SK-N-SH treated with all-trans-retinoic acid at 6 μM for 48 hours (cell line): ENCODE measurements around the gene SLC6A9.
A peak's percentile ranks its signal among the peaks of the same experiment; 100 is the strongest.

Experiments
- ATAC-seq: fragments of 200-7000 bp; cut with Tn5 transposase; 3 replicates; pipeline ENCODE4 v1.9.1; 2020; ENCODE audit warnings: mild to moderate bottlenecking, moderate library complexity
- ARNTL ChIP-seq: fragments of 450-650 bp; formaldehyde crosslinking; IDR thresholded peaks from 2 replicates; pipeline ENCODE4 v1.5.0; 2020; ENCODE audit warnings: low read depth, mild to moderate bottlenecking, moderate library complexity, borderline replicate concordance
- BACH2 ChIP-seq: fragments of 250-450 bp; sonication (Bioruptor Pico); IDR thresholded peaks from 2 replicates; pipeline ENCODE4 v1.9.0; 2021; ENCODE audit warnings: mild to moderate bottlenecking, borderline replicate concordance
- CSDC2 ChIP-seq: fragments of 250-450 bp; sonication (Bioruptor Pico); IDR thresholded peaks from 2 replicates; pipeline ENCODE4 v1.5.0; 2020; ENCODE audit warnings: mild to moderate bottlenecking, moderate library complexity
- ESRRG ChIP-seq: fragments of 250-450 bp; sonication (Bioruptor Pico); IDR thresholded peaks from 2 replicates; pipeline ENCODE4 v1.6.1; 2021; ENCODE audit warnings: mild to moderate bottlenecking
- GLIS3 ChIP-seq: fragments of 250-450 bp; sonication (Bioruptor Pico); IDR thresholded peaks from 2 replicates; pipeline ENCODE4 v1.5.0; 2020; ENCODE audit warnings: mild to moderate bottlenecking, moderate library complexity
- ISL1 ChIP-seq: fragments of 250-450 bp; sonication (Bioruptor Pico); IDR thresholded peaks from 2 replicates; pipeline ENCODE4 v2.1.2; 2022; ENCODE audit warnings: mild to moderate bottlenecking, moderate library complexity
- OSR1 ChIP-seq: fragments of 250-450 bp; sonication (Bioruptor Pico); IDR thresholded peaks from 2 replicates; pipeline ENCODE4 v1.8.0; 2022; ENCODE audit warnings: moderate library complexity, mild to moderate bottlenecking, inconsistent platforms
- PATZ1 ChIP-seq: fragments of 250-450 bp; sonication (Bioruptor Pico); IDR thresholded peaks from 2 replicates; pipeline ENCODE4 v1.8.0; 2020; ENCODE audit warnings: mild to moderate bottlenecking, moderate library complexity, borderline replicate concordance
- POU6F1 ChIP-seq: fragments of 250-450 bp; sonication (Bioruptor Pico); IDR thresholded peaks from 2 replicates; pipeline ENCODE4 v1.8.0; 2021; ENCODE audit warnings: low read depth, mild to moderate bottlenecking, moderate library complexity, borderline replicate concordance
- RARB ChIP-seq: fragments of 250-450 bp; sonication (Bioruptor Pico); IDR thresholded peaks from 2 replicates; pipeline ENCODE4 v1.8.0; 2021; ENCODE audit warnings: mild to moderate bottlenecking, moderate library complexity
- SNAI2 ChIP-seq: fragments of 250-450 bp; sonication (Bioruptor Pico); IDR thresholded peaks from 2 replicates; pipeline ENCODE4 v1.5.0; 2020; ENCODE audit warnings: mild to moderate bottlenecking, moderate library complexity
- TCF4 ChIP-seq: fragments of 250-450 bp; sonication (Bioruptor Pico); IDR thresholded peaks from 2 replicates; pipeline ENCODE4 v1.8.0; 2021; ENCODE audit warnings: mild to moderate bottlenecking, moderate library complexity, borderline replicate concordance
- TOX ChIP-seq: fragments of 250-450 bp; sonication (Bioruptor Pico); IDR thresholded peaks from 2 replicates; pipeline ENCODE4 v1.8.0; 2021; ENCODE audit warnings: mild to moderate bottlenecking, moderate library complexity, borderline replicate concordance
- TSHZ2 ChIP-seq: fragments of 250-450 bp; sonication (Bioruptor Pico); IDR thresholded peaks from 2 replicates; pipeline ENCODE4 v1.5.0; 2020; ENCODE audit warnings: mild to moderate bottlenecking, moderate library complexity
- ZC3H10 ChIP-seq: fragments of 250-450 bp; sonication (Bioruptor Pico); IDR thresholded peaks from 2 replicates; pipeline ENCODE4 v1.5.1; 2021; ENCODE audit warnings: mild to moderate bottlenecking, moderate library complexity
- ZFP3 ChIP-seq: fragments of 250-450 bp; sonication (Bioruptor Pico); IDR thresholded peaks from 2 replicates; pipeline ENCODE4 v1.5.0; 2020; ENCODE audit warnings: mild to moderate bottlenecking, moderate library complexity
- ZFP30 ChIP-seq: fragments of 450-650 bp; formaldehyde crosslinking; IDR thresholded peaks from 2 replicates; pipeline ENCODE4 v1.5.0; 2022; ENCODE audit warnings: mild to moderate bottlenecking, moderate library complexity
- ZNF565 ChIP-seq: fragments of 450-650 bp; formaldehyde crosslinking; conservative IDR thresholded peaks from 2 replicates; pipeline ENCODE4 v1.5.0; 2020; ENCODE audit warnings: low read depth, mild to moderate bottlenecking, moderate library complexity
- ZNF70 ChIP-seq: fragments of 450-650 bp; formaldehyde crosslinking; IDR thresholded peaks from 2 replicates; pipeline ENCODE4 v1.5.0; 2020; ENCODE audit warnings: mild to moderate bottlenecking, moderate library complexity
- ZNF8 ChIP-seq: fragments of 450-650 bp; formaldehyde crosslinking; IDR thresholded peaks from 2 replicates; pipeline ENCODE4 v1.5.0; 2020; ENCODE audit warnings: mild to moderate bottlenecking, moderate library complexity
- TF ChIP-seq, protein P1 (sequence below): fragments of 250-450 bp; sonication (Bioruptor Pico); IDR thresholded peaks from 2 replicates; pipeline ENCODE4 v1.5.1; 2020; ENCODE audit warnings: low read depth, mild to moderate bottlenecking, moderate library complexity
- TF ChIP-seq, protein P2 (sequence below): fragments of 250-450 bp; sonication (Bioruptor Pico); IDR thresholded peaks from 2 replicates; pipeline ENCODE4 v1.5.1; 2021; ENCODE audit warnings: mild to moderate bottlenecking, moderate library complexity

Gene SLC6A9

GRCh38 chr1:43973981-43974442 is 57.2 kb downstream of the SLC6A9 start:
- ATAC-seq: peak; percentile 0; the same call in 2 of the 3 replicates
- TF ChIP-seq TSHZ2 (CRISPR knock-in tag): no peak
- TF ChIP-seq ARNTL (CRISPR knock-in tag): no peak
- no peak for TF ChIP-seq ZNF70 (CRISPR knock-in tag)
- TF ChIP-seq ZNF565: no peak
- no peak for TF ChIP-seq TCF4 (CRISPR knock-in tag)
- no peak for TF ChIP-seq GLIS3 (CRISPR knock-in tag)
- no peak for TF ChIP-seq ZC3H10 (CRISPR knock-in tag)
- TF ChIP-seq TOX (CRISPR knock-in tag): no peak
- no peak for TF ChIP-seq ISL1 (CRISPR knock-in tag)
- no peak for TF ChIP-seq OSR1 (CRISPR knock-in tag)

DNA sequence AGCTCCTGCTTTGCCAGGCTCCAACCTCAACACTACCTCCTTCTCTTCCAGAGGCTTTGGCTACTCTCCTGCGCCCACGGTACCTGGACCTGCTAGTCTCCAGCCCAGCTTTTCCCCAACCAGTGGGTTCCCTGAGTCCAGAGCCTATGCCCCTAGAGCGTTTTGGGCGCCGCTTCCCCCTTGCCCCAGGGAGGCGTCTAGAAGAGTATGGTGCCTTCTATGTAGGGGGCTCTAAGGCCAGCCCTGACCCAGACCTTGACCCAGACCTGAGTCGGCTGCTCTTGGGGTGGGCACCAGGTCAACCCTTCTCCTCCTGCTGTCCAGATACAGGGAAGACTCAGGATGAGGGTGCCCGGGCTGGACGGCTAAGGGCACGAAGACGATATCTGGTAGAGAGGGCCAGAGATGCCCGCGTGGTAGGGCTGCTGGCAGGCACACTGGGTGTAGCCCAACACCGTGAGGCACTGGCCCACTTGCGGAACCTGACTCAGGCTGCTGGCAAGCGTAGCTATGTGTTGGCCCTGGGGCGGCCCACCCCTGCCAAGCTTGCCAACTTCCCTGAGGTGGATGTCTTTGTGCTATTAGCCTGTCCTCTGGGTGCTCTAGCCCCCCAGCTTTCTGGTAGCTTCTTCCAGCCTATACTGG is 59.8 kb downstream of the SLC6A9 start:
- no peak for ATAC-seq
- TF ChIP-seq, protein P1, sequence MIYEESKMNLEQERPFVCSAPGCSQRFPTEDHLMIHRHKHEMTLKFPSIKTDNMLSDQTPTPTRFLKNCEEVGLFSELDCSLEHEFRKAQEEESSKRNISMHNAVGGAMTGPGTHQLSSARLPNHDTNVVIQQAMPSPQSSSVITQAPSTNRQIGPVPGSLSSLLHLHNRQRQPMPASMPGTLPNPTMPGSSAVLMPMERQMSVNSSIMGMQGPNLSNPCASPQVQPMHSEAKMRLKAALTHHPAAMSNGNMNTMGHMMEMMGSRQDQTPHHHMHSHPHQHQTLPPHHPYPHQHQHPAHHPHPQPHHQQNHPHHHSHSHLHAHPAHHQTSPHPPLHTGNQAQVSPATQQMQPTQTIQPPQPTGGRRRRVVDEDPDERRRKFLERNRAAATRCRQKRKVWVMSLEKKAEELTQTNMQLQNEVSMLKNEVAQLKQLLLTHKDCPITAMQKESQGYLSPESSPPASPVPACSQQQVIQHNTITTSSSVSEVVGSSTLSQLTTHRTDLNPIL (CRISPR knock-in tag): no peak
- TF ChIP-seq, protein P2, sequence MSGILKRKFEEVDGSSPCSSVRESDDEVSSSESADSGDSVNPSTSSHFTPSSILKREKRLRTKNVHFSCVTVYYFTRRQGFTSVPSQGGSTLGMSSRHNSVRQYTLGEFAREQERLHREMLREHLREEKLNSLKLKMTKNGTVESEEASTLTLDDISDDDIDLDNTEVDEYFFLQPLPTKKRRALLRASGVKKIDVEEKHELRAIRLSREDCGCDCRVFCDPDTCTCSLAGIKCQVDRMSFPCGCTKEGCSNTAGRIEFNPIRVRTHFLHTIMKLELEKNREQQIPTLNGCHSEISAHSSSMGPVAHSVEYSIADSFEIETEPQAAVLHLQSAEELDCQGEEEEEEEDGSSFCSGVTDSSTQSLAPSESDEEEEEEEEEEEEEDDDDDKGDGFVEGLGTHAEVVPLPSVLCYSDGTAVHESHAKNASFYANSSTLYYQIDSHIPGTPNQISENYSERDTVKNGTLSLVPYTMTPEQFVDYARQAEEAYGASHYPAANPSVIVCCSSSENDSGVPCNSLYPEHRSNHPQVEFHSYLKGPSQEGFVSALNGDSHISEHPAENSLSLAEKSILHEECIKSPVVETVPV (CRISPR knock-in tag): no peak
- TF ChIP-seq GLIS3 (CRISPR knock-in tag) (no peak), PATZ1 (CRISPR knock-in tag) (no peak), ZNF8 (CRISPR knock-in tag) (no peak), ARNTL (CRISPR knock-in tag) (no peak), POU6F1 (no peak), ISL1 (CRISPR knock-in tag) (no peak), CSDC2 (CRISPR knock-in tag) (no peak), ZNF565 (no peak), TCF4 (CRISPR knock-in tag) (no peak), ZFP30 (CRISPR knock-in tag) (no peak), BACH2 (CRISPR knock-in tag) (no peak), OSR1 (CRISPR knock-in tag) (no peak), ZC3H10 (CRISPR knock-in tag) (no peak), RARB (CRISPR knock-in tag) (no peak), TOX (CRISPR knock-in tag) (no peak), ZNF70 (CRISPR knock-in tag) (no peak), SNAI2 (no peak)

GRCh38 chr1:43970911-43971310 is 60.4 kb downstream of the SLC6A9 start:
- no peak for ATAC-seq
- no peak for TF ChIP-seq ZFP3
- no peak for TF ChIP-seq SNAI2
- TF ChIP-seq, protein P1 (CRISPR knock-in tag): no peak
- TF ChIP-seq RARB (CRISPR knock-in tag): no peak
- no peak for TF ChIP-seq ISL1 (CRISPR knock-in tag)
- no peak for TF ChIP-seq ESRRG
- TF ChIP-seq ZNF8 (CRISPR knock-in tag): no peak
- no peak for TF ChIP-seq TOX (CRISPR knock-in tag)
- no peak for TF ChIP-seq TSHZ2 (CRISPR knock-in tag)
